Embryonic facial prominence (tissue), 1 donor: ENCODE results near the gene INPP4A.

Experiments
- DNase-seq: peaks from one replicate; pipeline ENCODE4 v3.0.0-alpha.2; 2016; ENCODE audit errors: extremely low spot score

Gene INPP4A

GRCh38 chr2:98476192-98476868 is 31.7 kb downstream of the INPP4A start:
- DNase-seq, result no peak

- DNase-seq, result no peak
These were observed 32.4 kb downstream of the INPP4A start for GRCh38 chr2:98477036-98477435.

GRCh38 chr2:98477506-98477905 is 32.8 kb downstream of the INPP4A start:
- no peak for DNase-seq

- DNase-seq, result no peak
These were observed 33.5 kb downstream of the INPP4A start for GRCh38 chr2:98478088-98478551.

- DNase-seq, result no peak
These were observed 34.2 kb downstream of the INPP4A start for GRCh38 chr2:98478907-98479306.

GRCh38 chr2:98479371-98479770 is 34.7 kb downstream of the INPP4A start:
- no peak for DNase-seq

GRCh38 chr2:98479959-98480524 is 35.4 kb downstream of the INPP4A start:
- no peak for DNase-seq

- DNase-seq, result no peak
These were observed 35.9 kb downstream of the INPP4A start for GRCh38 chr2:98480598-98480997.

- no peak for DNase-seq
These were observed 37.7 kb downstream of the INPP4A start for GRCh38 chr2:98482362-98482761.

- no peak for DNase-seq
These were observed 38.7 kb downstream of the INPP4A start for GRCh38 chr2:98483257-98483861.

GRCh38 chr2:98484121-98484557 is 39.5 kb downstream of the INPP4A start:
- no peak for DNase-seq

GRCh38 chr2:98484652-98485452 is 40.2 kb downstream of the INPP4A start:
- no peak for DNase-seq

- DNase-seq, result no peak
These were observed 40.7 kb downstream of the INPP4A start for GRCh38 chr2:98485453-98485755.

- DNase-seq, result no peak
These were observed 41.8 kb downstream of the INPP4A start for GRCh38 chr2:98486374-98486981.

GRCh38 chr2:98487101-98487805 is 42.6 kb downstream of the INPP4A start:
- no peak for DNase-seq

GRCh38 chr2:98487806-98488189 is 43.1 kb downstream of the INPP4A start:
- no peak for DNase-seq

GRCh38 chr2:98488252-98488651 is 43.6 kb downstream of the INPP4A start:
- no peak for DNase-seq

GRCh38 chr2:98489486-98489885 is 44.8 kb downstream of the INPP4A start:
- no peak for DNase-seq

GRCh38 chr2:98489971-98490962 is 45.6 kb downstream of the INPP4A start:
- DNase-seq, result no peak

GRCh38 chr2:98492441-98492840 is 47.8 kb downstream of the INPP4A start:
- no peak for DNase-seq
